Stimulated activated CD4-positive, alpha-beta T cell treated with anti-CD3 and anti-CD28 coated beads, TNF-alpha, amount 100 ng/mL, for 1 hour (primary cell): ENCODE data around the gene WARS2.
"Not testable (repeated sequence)": the region's sequence is repeated elsewhere in the genome, so short reads cannot be mapped to it uniquely, and the experiment has no call there.

Experiments used
- DNase-seq, 3 donors: peaks; one replicate each; pipeline ENCODE4 v3.0.0-alpha.2; 2020; ENCODE audit warnings: low read depth in 3 of 3, low spot score in 1 of 3

Gene WARS2

DNA sequence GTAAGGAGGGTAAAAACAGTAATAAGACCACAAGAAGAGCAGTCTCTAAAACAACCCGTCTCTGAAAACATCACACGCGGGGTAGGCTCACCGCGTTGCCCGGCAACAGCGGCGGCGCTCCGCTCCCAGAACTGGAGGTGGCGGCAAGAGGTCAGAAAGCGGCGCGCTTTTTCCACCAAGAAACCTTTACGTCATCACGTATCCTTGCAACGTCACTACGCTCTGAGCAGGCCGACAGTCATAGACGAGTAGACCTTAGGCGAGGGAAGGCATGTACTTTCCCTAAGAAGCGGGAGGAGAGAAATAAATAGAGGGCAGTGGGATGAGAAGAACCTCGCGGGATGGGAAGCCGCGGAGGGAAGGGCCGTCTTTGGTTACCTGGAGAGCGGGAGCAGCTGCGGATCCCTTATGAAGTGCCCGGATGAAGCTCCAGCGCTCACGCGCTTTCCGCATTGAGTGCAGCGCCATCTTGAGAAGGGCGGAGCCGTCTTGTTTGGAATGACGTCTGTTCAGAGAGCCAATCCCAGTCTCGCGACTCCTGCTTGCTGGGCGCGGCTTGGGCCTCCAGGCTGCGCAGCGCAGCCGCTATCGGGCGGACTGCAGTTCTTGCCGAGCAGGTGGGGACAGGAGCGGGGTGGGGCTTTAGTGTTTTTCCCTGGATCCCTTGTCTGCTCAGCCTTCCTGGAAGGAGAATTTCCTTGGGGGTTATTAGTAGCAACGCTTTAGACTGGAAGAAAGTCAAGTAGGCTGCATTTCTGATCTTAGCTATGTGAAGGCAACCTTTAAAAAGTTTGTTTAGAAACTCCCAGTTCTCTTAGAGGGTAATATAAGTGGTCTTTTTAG, at the start of gene WARS2:
Gene WARS2, minus strand, starts transcription at position 477 of the 843 bp plus-strand sequence. Its CDS starts 9 bp downstream, at position 468.
- DNase-seq: peak; percentile 73 to 84 (median 84)

DNA sequence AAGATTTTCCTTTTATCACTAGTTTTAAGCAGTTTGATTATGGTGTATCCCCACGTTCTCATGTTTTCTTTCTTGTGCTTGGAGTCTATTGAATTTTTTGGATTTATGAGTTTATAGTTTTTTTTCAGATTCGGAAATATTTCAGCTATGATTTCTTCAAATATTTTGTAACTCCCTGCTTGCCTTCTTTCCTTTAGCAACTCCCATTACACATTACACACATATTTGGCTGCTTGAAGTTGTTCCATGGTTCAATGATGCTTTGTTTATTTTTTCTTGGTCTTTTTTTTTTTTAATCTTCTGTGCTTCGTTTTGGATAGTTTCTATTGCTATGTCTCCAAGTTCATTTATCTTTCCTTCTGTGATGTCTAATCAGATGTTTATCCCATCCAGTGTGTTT, 48.5 kb upstream of the WARS2 start:
- no peak for DNase-seq

DNA sequence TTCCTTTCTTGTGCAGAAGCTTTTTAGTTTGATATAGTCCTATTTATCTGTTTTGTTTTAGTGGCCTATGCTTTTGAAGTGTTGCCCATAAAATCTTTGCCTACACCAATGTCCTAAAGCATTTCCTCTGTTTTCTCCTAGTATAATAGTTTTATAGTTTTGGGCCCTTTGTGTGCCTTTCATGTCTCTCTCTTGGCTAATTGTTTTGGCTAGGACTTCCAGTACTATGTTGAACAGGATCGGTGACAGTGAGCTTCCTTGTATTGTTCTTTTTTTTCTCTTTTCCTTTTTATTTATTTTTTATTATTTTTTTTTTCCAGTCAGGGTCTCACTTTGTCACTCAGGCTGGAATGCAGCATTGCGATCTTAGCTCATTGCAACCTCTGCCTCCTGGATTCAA, 47.0 kb upstream of the WARS2 start:
- DNase-seq: no peak

GRCh38 chr1:119186471-119186870, 46.0 kb upstream of the WARS2 start:
- no peak for DNase-seq

- no peak for DNase-seq
Measured at GRCh38 chr1:119184972-119185371, 44.5 kb upstream of the WARS2 start.

DNA sequence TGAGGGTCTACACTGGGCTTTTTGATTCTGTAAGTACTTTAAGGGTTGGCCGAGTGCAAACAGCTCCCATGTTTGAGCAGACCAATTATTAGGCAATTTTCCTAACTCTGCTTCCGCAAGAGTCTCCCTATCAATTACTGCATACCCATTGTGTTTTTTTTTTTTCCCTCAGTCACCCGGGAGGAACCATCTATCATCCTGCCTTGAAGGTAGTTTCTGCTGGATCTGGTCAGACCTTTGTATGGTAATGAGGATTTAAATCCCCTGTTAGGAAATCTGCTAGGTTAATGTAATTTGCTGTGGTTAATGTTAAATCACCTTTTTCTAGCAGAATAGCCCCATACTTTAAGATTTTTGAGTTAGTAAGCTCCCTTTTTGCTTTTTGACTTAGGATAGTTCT, 40.8 kb upstream of the WARS2 start:
- no peak for DNase-seq

DNA sequence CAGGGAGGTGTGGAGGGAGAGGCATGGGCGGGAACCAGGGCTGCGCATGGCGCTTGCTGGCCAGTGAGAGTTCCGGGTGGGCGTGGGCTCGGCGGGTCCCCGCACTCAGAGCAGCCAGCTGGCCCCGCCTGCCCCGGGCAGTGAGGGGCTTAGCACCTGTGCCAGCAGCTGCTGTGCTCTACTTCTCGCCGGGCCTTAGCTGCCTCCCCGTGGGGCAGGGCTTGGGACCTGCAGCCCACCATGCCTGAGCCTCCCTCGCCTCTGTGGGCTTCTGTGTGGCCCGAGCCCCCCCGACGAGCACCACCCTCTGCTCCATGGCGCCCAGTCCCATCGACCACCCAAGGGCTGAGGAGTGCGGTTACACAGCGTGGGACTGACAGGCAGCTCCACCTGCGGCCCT, 38.6 kb upstream of the WARS2 start:
- DNase-seq: no peak

DNA sequence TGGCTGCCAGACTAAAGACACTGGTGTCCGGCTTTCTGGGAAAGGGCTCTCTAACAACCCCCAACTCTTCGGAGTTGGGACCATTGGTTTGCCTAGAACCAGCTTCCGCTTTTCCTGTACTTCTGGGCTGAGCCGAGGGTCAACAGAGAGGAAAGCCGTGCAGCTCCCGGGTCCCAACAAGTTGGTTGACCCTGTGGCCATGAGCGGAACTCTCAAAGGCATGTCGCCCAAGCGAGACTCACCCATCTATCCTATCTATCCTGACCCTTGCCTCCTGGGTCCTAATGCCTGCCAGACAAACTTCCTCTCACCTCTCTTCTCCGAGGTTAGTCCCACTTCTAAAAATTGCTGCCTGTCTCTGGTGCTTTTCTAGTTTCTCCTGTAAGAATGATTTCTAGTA, 32.5 kb upstream of the WARS2 start:
- not testable (repeated sequence) for DNase-seq

DNA sequence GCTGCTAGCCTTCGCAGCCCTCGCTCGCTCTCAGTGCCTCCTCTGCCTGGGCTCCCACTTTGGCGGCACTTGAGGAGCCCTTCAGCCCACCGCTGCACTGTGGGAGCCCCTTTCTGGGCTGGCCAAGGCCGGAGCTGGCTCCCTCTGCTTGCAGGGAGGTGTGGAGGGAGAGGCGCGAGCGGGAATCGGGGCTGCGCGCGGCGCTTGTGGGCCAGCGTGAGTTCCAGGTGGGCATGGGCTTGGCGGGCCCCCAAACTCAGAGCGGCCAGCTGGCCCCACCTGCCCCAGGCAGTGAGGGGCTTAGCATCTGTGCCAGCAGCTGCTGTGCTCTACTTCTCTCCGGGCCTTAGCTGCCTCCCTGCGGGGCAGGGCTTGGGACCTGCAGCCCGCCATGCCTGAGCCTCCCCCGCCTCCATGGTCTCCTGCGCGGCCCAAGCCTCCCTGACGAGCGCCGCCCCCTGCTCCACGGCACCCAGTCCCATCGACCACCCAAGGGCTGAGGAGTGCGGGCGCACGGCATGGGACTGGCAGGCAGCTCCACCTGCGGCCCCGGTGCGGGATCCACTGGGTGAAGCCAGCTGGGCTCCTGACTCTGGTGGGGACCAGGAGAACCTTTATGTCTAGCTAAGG, 31.0 kb upstream of the WARS2 start:
- DNase-seq: not testable (repeated sequence)

- DNase-seq: no peak
Measured at GRCh38 chr1:119163396-119163795, 22.9 kb upstream of the WARS2 start.

DNA sequence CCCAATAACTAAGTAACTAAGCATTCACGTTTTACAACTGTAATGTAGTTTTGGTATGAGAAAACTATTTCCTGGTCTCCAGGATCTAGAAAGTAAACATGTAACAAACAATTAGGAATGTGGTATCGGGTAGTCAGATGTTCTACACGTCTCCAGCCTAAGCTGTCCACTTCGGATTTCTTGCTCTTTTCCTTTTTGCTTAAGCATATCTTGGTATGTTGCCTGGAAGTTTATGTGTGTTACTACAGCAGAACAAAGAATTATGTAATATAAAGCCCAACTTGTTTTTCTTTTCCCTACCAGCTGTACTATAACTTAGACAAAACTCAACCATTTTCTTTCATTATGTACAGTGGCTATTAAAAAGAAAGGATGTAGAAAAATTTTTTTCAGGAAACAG, 20.4 kb upstream of the WARS2 start:
- DNase-seq: no peak

DNA sequence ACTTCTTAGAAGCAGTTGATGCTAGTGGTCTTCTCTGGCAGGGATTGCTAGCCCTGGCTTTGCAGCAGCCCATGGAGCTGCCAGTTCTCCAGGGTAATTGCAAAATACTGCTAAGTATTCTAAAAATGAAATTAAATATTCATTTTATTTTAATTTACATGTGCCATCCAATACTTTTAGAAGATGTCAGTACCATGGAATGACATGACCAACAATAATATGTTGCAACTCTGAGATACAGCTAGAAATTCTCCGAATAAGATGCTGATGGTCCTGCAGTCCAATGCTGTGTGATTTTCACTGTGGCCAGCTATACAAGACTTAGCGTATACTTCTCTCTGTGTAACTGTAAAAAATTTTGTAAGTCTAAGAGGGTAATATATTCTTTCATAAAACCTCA, 20.0 kb upstream of the WARS2 start:
- no peak for DNase-seq

- no peak for DNase-seq
Measured at GRCh38 chr1:119159966-119160365, 19.5 kb upstream of the WARS2 start.

GRCh38 chr1:119159111-119159510, 18.7 kb upstream of the WARS2 start:
- no peak for DNase-seq

GRCh38 chr1:119156761-119157160, 16.3 kb upstream of the WARS2 start:
- DNase-seq: not testable (repeated sequence)

DNA sequence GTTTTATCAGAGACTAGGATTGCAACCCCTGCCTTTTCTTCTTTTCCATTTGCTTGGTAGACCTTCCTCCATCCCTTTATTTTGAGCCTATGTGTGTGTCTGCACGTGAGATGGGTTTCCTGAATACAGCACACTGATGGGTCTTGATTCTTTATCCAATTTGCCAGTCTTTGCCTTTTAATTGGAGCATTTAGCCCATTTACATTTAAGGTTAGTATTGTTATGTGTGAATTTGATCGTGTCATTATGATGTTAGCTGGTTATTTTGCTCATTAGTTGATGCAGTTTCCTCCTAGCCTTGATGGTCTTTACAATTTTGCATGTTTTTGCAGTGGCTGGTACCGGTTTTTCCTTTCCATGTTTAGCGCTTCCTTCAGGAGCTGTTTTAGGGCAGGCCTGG, 14.6 kb upstream of the WARS2 start:
- DNase-seq: not testable (repeated sequence)

GRCh38 chr1:119150150-119150549, 9.7 kb upstream of the WARS2 start:
- DNase-seq: no peak

DNA sequence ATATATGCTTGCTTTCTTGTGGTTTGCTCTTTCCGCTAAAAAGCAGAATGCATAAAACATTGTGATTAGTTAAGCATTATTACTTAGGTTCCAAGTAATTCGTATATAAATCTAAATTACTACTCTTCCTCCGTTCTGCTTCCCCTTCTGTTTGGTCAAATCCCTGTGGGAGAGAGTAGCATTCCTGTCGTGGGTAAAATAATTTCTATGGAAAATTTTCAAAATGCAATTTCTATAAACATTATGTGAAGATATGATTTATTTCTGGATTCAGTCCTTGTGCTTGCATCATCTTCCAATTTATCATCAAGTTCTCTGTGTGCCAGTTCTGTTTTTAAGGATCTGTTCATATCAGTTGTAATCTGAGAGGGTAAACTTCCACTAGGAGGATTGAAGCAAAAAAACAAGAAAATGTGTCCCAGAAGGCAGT, 7.2 kb upstream of the WARS2 start:
- DNase-seq: no peak

- DNase-seq: no peak
Measured at GRCh38 chr1:119146466-119146865, 6.0 kb upstream of the WARS2 start.

- DNase-seq: no peak
Measured at GRCh38 chr1:119144813-119145212, 4.4 kb upstream of the WARS2 start.

DNA sequence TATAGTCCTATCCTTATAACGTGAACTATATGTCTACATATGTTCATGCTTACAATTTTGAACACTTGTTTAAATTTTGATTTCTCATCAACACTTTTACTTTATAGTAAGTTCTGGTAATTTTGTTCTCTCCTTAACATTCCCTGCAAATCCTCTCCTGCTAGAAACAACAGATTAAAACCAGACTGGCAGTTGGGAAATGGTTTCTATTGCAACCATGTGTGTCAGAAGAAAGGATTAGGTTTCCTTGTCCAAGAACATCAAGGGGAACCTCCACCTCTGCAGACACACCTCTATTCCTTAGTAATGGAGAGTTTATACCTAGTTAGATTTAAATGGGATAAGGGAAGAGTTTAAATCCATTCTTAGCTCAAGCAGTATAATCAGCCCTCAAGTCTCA, 3.3 kb upstream of the WARS2 start:
- DNase-seq: no peak

DNA sequence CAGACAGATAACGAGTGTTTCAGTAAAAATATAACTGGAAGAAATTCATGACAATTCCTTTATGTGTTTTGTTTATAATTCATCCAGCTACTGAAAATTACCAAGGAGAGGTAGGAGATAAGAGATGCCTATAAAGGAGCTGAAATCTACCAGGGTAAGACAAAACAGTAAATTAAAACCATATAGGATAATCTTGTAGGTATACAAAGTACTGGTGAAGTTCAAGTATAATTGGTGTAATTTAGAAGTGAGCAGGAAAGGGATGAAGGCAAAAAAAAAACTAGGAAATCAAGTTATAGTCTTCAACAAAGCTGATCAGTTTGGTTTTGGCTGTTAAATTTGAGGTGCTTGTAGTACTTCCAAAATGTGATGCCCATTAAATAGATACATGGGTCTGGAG, 1.2 kb upstream of the WARS2 start:
- DNase-seq: no peak

DNA sequence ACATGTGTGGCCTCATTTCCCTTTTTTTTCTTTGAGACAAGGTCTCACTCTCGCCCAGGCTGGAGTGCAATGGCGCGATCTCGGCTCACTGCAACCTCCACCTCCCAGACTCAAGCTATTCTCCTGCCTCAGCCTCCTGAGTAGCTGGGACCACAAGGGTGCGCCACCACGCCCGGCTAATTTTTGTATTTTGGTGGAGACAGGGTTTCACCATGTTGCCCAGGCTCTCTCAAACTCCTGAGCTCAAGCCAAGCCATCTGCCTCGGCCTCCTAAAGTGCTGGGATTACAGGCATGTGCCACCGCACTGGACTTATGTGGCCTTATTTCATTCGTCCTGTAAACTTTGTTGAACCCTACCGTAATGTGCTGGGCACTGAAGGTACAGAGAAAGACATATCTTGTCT, 569 bp upstream of the WARS2 start:
- DNase-seq: peak in 1 of 3 donors; percentile 16
